BJ (cell line): ENCODE measurements around the gene C5orf15. TPM values are rescaled to one million over a fixed set of nuclear protein-coding genes. Genes with fewer than 3 reads are reported as not detected.

ENCODE experiments used
- CTCF ChIA-PET: fragments of 350-600 bp; formaldehyde crosslinking; extraction: SDS; loops from one replicate; lab custom pipeline; 2021; ENCODE audit warnings: antibody characterized with exemption, inconsistent platforms; lab: Yijun Ruan, JAX
- POLR2A ChIA-PET: fragments of 300-600 bp; sonication (Branson Sonifier 250); formaldehyde crosslinking; extraction: SDS; loops from one replicate; lab custom pipeline; 2021; ENCODE audit warnings: antibody characterized with exemption; lab: Charles Lee
- DNase-seq: peaks from one replicate; pipeline ENCODE4 v3.0.0-alpha.2; 2011; ENCODE audit warnings: low read depth
- H3K27me3 ChIP-seq: 2 replicates; pipeline ENCODE4 v1.6.0; 2011; ENCODE audit warnings: low read length; ENCODE audit not compliant: control insufficient read depth, insufficient read depth
- H3K36me3 ChIP-seq: 2 replicates; pipeline ENCODE4 v1.5.1; 2011; ENCODE audit warnings: low read length; ENCODE audit not compliant: control insufficient read depth, insufficient read depth
- H3K4me3 ChIP-seq: 2 replicates; pipeline ENCODE4 v1.5.1; 2011; ENCODE audit warnings: low read depth, mild to moderate bottlenecking, control low read depth, low read length
- polyA plus RNA-seq: library from polyadenylated mRNA; depleted of rRNA; stranded (reverse); fragments of >200 nt; gene quantifications from 2 replicates; pipeline ENCODE4 v1.2.3, GENCODE V29; 2011
- TF ChIP-seq, protein P1 (sequence below): IDR thresholded peaks from 2 replicates; pipeline ENCODE4 v1.5.1; 2011; ENCODE audit warnings: low read depth, mild to moderate bottlenecking, control low read depth, inconsistent platforms, low read length, moderate library complexity; ENCODE audit not compliant: insufficient read depth

Gene C5orf15
- polyA plus RNA-seq, 1 experiment, result 48.1 TPM

DNA sequence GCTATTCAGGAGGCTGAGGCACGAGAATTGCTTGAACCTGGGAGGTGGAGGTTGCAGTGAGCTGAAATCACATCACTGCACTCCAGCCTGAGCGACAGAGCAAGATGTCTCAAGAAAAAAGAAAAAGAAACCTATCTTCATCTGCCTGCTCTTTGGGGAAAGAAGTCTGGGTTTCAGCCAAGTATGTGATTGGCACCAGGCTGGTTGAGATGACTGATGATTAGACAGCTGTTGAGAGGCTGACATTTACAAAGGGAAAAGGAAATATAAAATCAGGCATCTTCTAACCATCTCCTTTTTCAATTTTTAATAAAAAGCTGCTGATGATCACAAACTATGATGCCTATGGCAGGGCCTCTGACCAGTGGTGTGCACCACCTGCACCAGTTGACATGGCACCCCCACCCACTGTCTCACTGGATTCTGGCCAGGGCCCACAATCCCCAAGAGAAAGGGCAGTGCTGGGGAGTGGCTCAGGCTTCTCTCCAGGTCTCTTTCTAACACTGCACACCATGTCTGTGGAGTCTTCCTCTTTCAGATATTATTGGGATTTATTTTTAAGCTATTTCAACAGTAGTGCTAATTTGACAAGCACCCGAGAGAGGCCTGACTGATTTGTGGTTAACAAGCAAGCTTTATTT is 17.2 kb upstream of the C5orf15 start:
- no peak for DNase-seq
- TF ChIP-seq, protein P1, sequence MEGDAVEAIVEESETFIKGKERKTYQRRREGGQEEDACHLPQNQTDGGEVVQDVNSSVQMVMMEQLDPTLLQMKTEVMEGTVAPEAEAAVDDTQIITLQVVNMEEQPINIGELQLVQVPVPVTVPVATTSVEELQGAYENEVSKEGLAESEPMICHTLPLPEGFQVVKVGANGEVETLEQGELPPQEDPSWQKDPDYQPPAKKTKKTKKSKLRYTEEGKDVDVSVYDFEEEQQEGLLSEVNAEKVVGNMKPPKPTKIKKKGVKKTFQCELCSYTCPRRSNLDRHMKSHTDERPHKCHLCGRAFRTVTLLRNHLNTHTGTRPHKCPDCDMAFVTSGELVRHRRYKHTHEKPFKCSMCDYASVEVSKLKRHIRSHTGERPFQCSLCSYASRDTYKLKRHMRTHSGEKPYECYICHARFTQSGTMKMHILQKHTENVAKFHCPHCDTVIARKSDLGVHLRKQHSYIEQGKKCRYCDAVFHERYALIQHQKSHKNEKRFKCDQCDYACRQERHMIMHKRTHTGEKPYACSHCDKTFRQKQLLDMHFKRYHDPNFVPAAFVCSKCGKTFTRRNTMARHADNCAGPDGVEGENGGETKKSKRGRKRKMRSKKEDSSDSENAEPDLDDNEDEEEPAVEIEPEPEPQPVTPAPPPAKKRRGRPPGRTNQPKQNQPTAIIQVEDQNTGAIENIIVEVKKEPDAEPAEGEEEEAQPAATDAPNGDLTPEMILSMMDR, result no peak
- CTCF ChIA-PET, result no interaction called here
- POLR2A ChIA-PET, result no interaction called here
- H3K4me3 ChIP-seq, result no peak overlapping the region
- no peaks in the 10 kb centered on the region for H3K27me3 ChIP-seq
- peaks cover 23% of the 10 kb centered on the region for H3K36me3 ChIP-seq

DNA sequence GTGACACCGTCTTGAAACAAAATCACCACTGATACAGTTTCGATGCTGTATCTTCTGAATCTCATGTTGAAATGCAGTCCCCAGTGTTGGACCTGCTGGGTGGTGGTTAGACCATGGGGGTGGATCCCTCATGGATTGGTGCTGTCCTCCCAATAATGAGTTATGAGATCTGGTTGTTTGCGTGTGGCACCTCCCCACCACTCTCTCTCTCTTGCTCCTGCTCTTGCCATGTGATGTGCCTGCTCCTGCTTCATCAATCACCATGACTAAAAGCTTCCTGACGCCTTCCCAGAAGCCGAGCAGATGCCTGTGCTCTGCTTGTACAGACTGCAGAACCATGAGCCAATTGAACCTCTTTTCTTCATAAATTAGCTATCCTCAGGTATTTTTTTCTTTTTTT is 15.2 kb upstream of the C5orf15 start:
- H3K4me3 ChIP-seq, result no peak overlapping the region
- TF ChIP-seq, protein P1, result no peak
- CTCF ChIA-PET, result interaction anchor here (0.6 to 1.1 kb wide), 2 partner anchors 10 to 560 kb away, joined by 3 to 4 read pairs; no protein-coding TSS in a partner anchor
- H3K27me3 ChIP-seq, result no peaks in the 10 kb centered on the region
- peaks cover 17% of the 10 kb centered on the region for H3K36me3 ChIP-seq
- no peak for DNase-seq
- POLR2A ChIA-PET, result no interaction called here

- CTCF ChIA-PET, result interaction anchor here (1.0 to 1.1 kb wide), 2 partner anchors 12 to 20 kb away, joined by 3 to 4 read pairs; no protein-coding TSS in a partner anchor
- H3K36me3 ChIP-seq, result peaks cover 15% of the 10 kb centered on the region
- DNase-seq, result no peak
- POLR2A ChIA-PET, result no interaction called here
- TF ChIP-seq, protein P1, result no peak
- H3K4me3 ChIP-seq, result no peak overlapping the region
- no peaks in the 10 kb centered on the region for H3K27me3 ChIP-seq
These were observed 13.3 kb upstream of the C5orf15 start for GRCh38 chr5:133981714-133982113.

GRCh38 chr5:133980652-133981051 is 12.2 kb upstream of the C5orf15 start:
- TF ChIP-seq, protein P1, result no peak
- CTCF ChIA-PET, result interaction anchor here (0.6 to 1.4 kb wide), 4 partner anchors 10 to 1210 kb away, joined by 3 to 6 read pairs (median 4); no protein-coding TSS in a partner anchor
- no peak for DNase-seq

GRCh38 chr5:133978943-133979342 is 10.5 kb upstream of the C5orf15 start:
- DNase-seq, result no peak
- POLR2A ChIA-PET, result no interaction called here
- Histone ChIP-seq H3K36me3 (peaks cover 25% of the 10 kb centered on the region), H3K27me3 (no peaks in the 10 kb centered on the region), H3K4me3 (no peak overlapping the region)
- TF ChIP-seq, protein P1, result no peak
- CTCF ChIA-PET, result interaction anchor here (1.0 to 1.9 kb wide), 4 partner anchors 9 to 555 kb away, joined by 3 to 16 read pairs (median 4); partner anchors contain the start of gene C5orf15

More at GRCh38 chr5:133980652-133981051, 12.2 kb upstream of the C5orf15 start:
- POLR2A ChIA-PET, result no interaction called here
- H3K4me3 ChIP-seq, result no peak overlapping the region
- H3K27me3 ChIP-seq, result no peaks in the 10 kb centered on the region
- H3K36me3 ChIP-seq, result peaks cover 13% of the 10 kb centered on the region
